ENCODE results near the gene GRM4.

GRCh38 chr6:33993091-33993490, 152.8 kb downstream of the GRM4 start:
- no peak for TF ChIP-seq CTCF (IDR thresholded peaks at IDR 0.05)
- no peak for TF ChIP-seq POLR2A (IDR thresholded peaks at IDR 0.05)

Data from uterus (tissue), 2 donors.